PC-3 (cell line): ENCODE data around the gene SLC43A1. TPM values are rescaled to one million over a fixed set of nuclear protein-coding genes. Genes with fewer than 3 reads are reported as not detected.
"Not testable (repeated sequence)": the region's sequence is repeated elsewhere in the genome, so short reads cannot be mapped to it uniquely, and the experiment has no call there.

Experiments
- ATAC-seq: fragments of 200-7000 bp; cut with Tn5 transposase; 2 replicates; pipeline ENCODE4 v1.9.1; 2020; ENCODE audit warnings: mild to moderate bottlenecking, moderate library complexity
- BruUV-seq: library from RNA; stranded (reverse); fragments of 400-500 nt; replicated peaks from 2 replicates; lab custom pipeline; 2021; lab: Mats Ljungman, UMichigan
- CTCF ChIA-PET: fragments of 300-600 bp; sonication (Branson Sonifier 250); formaldehyde crosslinking; loops from one replicate; lab custom pipeline; 2022; ENCODE audit warnings: antibody characterized with exemption; lab: Charles Lee
- POLR2A ChIA-PET: fragments of 300-600 bp; sonication (Branson Sonifier 250); formaldehyde crosslinking; loops from one replicate; lab custom pipeline; 2022; ENCODE audit warnings: antibody characterized with exemption; ENCODE audit not compliant: unreplicated experiment; lab: Charles Lee
- DNase-seq: peaks from one replicate; pipeline ENCODE4 v3.0.0-alpha.2; 2015
- H2AFZ ChIP-seq: fragments of 300-600 bp; sonication (generic); 2 replicates; pipeline ENCODE4 v1.6.0; 2016; ENCODE audit warnings: antibody characterized with exemption, low read length
- H3F3A ChIP-seq: fragments of 300-600 bp; sonication (generic); one replicate; pipeline ENCODE4 v1.6.0; 2017; ENCODE audit warnings: antibody characterized with exemption, low read length, control low read depth, mild to moderate bottlenecking; ENCODE audit not compliant: unreplicated experiment
- H3K27ac ChIP-seq: fragments of 300-600 bp; sonication (generic); 2 replicates; pipeline ENCODE4 v1.5.1; 2016; ENCODE audit warnings: mild to moderate bottlenecking, low read length
- H3K27me3 ChIP-seq: fragments of 300-600 bp; sonication (generic); 2 replicates; pipeline ENCODE4 v1.6.1; 2016; ENCODE audit warnings: low read length, mixed read lengths
- H3K36me3 ChIP-seq: fragments of 300-600 bp; sonication (generic); 2 replicates; pipeline ENCODE4 v1.6.1; 2016; ENCODE audit warnings: low read depth, mixed run types, low read length, mixed read lengths
- H3K4me1 ChIP-seq: fragments of 300-600 bp; sonication (generic); 2 replicates; pipeline ENCODE4 v1.5.1; 2016; ENCODE audit warnings: low read length; ENCODE audit not compliant: insufficient read depth
- H3K4me2 ChIP-seq: fragments of 300-600 bp; sonication (generic); 2 replicates; pipeline ENCODE4 v1.6.0; 2016; ENCODE audit warnings: low read length
- H3K4me3 ChIP-seq: fragments of 300-600 bp; sonication (generic); 2 replicates; pipeline ENCODE4 v1.5.1; 2016; ENCODE audit warnings: mild to moderate bottlenecking, low read length, mixed read lengths
- H3K79me2 ChIP-seq: fragments of 300-600 bp; sonication (generic); 2 replicates; pipeline ENCODE4 v1.6.1; 2017; ENCODE audit warnings: low read length, mixed read lengths
- H3K9ac ChIP-seq: fragments of 300-600 bp; sonication (generic); 2 replicates; pipeline ENCODE4 v1.6.0; 2016; ENCODE audit warnings: mild to moderate bottlenecking, low read length
- H3K9me2 ChIP-seq: fragments of 300-600 bp; sonication (generic); replicated peaks from 2 replicates; pipeline ENCODE4 v1.6.1; 2016; ENCODE audit warnings: mixed run types, low read length, mixed read lengths
- H3K9me3 ChIP-seq: fragments of 300-600 bp; sonication (generic); 2 replicates; pipeline ENCODE4 v1.6.1; 2016; ENCODE audit warnings: low read length, mixed read lengths
- H4K20me1 ChIP-seq: fragments of 300-600 bp; sonication (generic); 2 replicates; pipeline ENCODE4 v1.6.1; 2016; ENCODE audit warnings: low read length, mixed read lengths
- CTCF ChIP-seq: fragments of 300-600 bp; sonication (generic); conservative IDR thresholded peaks from 2 replicates; pipeline ENCODE4 v1.5.1; 2017; ENCODE audit warnings: antibody characterized with exemption, low read depth, mild to moderate bottlenecking, low read length
- EZH2 ChIP-seq: fragments of 300-600 bp; sonication (generic); IDR thresholded peaks from one replicate; pipeline ENCODE4 v1.6.1; 2017; ENCODE audit warnings: antibody characterized with exemption, mild to moderate bottlenecking, low read length; ENCODE audit not compliant: unreplicated experiment
- EZH2phosphoT487 ChIP-seq: fragments of 300-600 bp; sonication (generic); IDR thresholded peaks from 2 replicates; pipeline ENCODE4 v1.6.1; 2018; ENCODE audit warnings: mild to moderate bottlenecking, antibody characterized with exemption, low read length, borderline replicate concordance
- intact Hi-C: fragments of 100-400 bp; cut with micrococcal nuclease; formaldehyde crosslinking; loops from 2 replicates; pipeline ENCODE4 v1.9.0; 2023
- total RNA-seq: library from RNA; depleted of rRNA; stranded (reverse); fragments of >200 nt; gene quantifications from 2 replicates; pipeline ENCODE4 v1.2.3, GENCODE V29; 2014

Gene SLC43A1
- total RNA-seq, 1 experiment from 2014 or later = 12.4 TPM

- ChIA-PET CTCF (interaction anchor here (0.6 to 2.1 kb wide), 3 partner anchors 36 to 111 kb away, joined by 3 to 21 read pairs (median 10); no protein-coding TSS in a partner anchor), POLR2A (no interaction called here)
- Histone ChIP-seq H3K27me3 (peaks cover 13% of the 10 kb centered on the region), H3K9me2 (peaks cover 3% of the 10 kb centered on the region; the same call in 1 of the 2 replicates), H4K20me1 (no peaks in the 10 kb centered on the region), H3K27ac (no peak overlapping the region), H3F3A (no peaks in the 10 kb centered on the region), H3K4me2 (peak overlapping the region; percentile 77), H3K36me3 (no peaks in the 10 kb centered on the region), H3K9ac (no peak overlapping the region), H2AFZ (peak overlapping the region; percentile 90; the same call in 1 of the 2 replicates), H3K4me3 (peak overlapping the region; percentile 58; the same call in 1 of the 2 replicates), H3K4me1 (peaks cover 24% of the 10 kb centered on the region), H3K79me2 (no peaks in the 10 kb centered on the region), H3K9me3 (no peaks in the 10 kb centered on the region)
- intact Hi-C loops = loop anchor here (1.0 to 2.0 kb wide), 4 partner anchors 23 to 188 kb away; no protein-coding TSS in a partner anchor
- no TSS peak for BruUV-seq
- DNase-seq (peak; percentile 94), ATAC-seq (peak; percentile 69)
- peak; percentile 91 for TF ChIP-seq CTCF
- no peak for TF ChIP-seq EZH2phosphoT487
- no peak for TF ChIP-seq EZH2
Observed at GRCh38 chr11:57456960-57457642, 58.4 kb downstream of the SLC43A1 start.

- H3F3A ChIP-seq = no peaks in the 10 kb centered on the region
- no peak overlapping the region for H2AFZ ChIP-seq
- no peaks in the 10 kb centered on the region for H3K9me3 ChIP-seq
- intact Hi-C loops = no loop called here
- POLR2A ChIA-PET = no interaction called here
- H3K27ac ChIP-seq = no peak overlapping the region
- no peak for ATAC-seq
- peaks cover 11% of the 10 kb centered on the region for H3K4me1 ChIP-seq
- no peaks in the 10 kb centered on the region for H4K20me1 ChIP-seq
- no peaks in the 10 kb centered on the region for H3K79me2 ChIP-seq
- no peak for DNase-seq
- H3K4me3 ChIP-seq = no peak overlapping the region
- CTCF ChIA-PET = no interaction called here
- H3K9me2 ChIP-seq = peaks cover 3% of the 10 kb centered on the region; the same call in 1 of the 2 replicates
- no peak overlapping the region for H3K4me2 ChIP-seq
- no TSS peak for BruUV-seq
- TF ChIP-seq EZH2phosphoT487 = no peak
- H3K36me3 ChIP-seq = no peaks in the 10 kb centered on the region
- H3K27me3 ChIP-seq = no peaks in the 10 kb centered on the region
- H3K9ac ChIP-seq = no peak overlapping the region
Observed at GRCh38 chr11:57453543-57454177, 61.8 kb downstream of the SLC43A1 start.

GRCh38 chr11:57446055-57446454, 69.4 kb downstream of the SLC43A1 start:
- Histone ChIP-seq H3K4me2 (no peak overlapping the region), H3K9me2 (no peaks in the 10 kb centered on the region), H3K4me3 (no peak overlapping the region), H3K9me3 (no peaks in the 10 kb centered on the region), H3F3A (no peaks in the 10 kb centered on the region), H2AFZ (no peak overlapping the region), H3K79me2 (no peaks in the 10 kb centered on the region), H3K9ac (no peak overlapping the region), H3K4me1 (peaks cover 35% of the 10 kb centered on the region), H3K36me3 (no peaks in the 10 kb centered on the region), H3K27ac (peak overlapping the region; percentile 93; the same call in 1 of the 2 replicates), H3K27me3 (no peaks in the 10 kb centered on the region), H4K20me1 (no peaks in the 10 kb centered on the region)
- POLR2A ChIA-PET = no interaction called here
- BruUV-seq = no TSS peak
- ATAC-seq (no peak), DNase-seq (no peak)
- intact Hi-C loops = no loop called here
- TF ChIP-seq EZH2 (no peak), CTCF (no peak), EZH2phosphoT487 (no peak)
- CTCF ChIA-PET = no interaction called here

- H4K20me1 ChIP-seq, DNase-seq, POLR2A ChIA-PET, H2AFZ ChIP-seq, H3F3A ChIP-seq, BruUV-seq, CTCF ChIA-PET, H3K27me3 ChIP-seq, H3K9me2 ChIP-seq, H3K79me2 ChIP-seq, H3K36me3 ChIP-seq, ATAC-seq, intact Hi-C loops, H3K9me3 ChIP-seq: not testable (repeated sequence)
- H3K9ac ChIP-seq = peak overlapping the region; percentile 57
- H3K4me3 ChIP-seq = peak overlapping the region; percentile 14; the same call in 1 of the 2 replicates
- H3K27ac ChIP-seq = peak overlapping the region; percentile 93
- H3K4me2 ChIP-seq = peak overlapping the region; percentile 63
- peaks cover 43% of the 10 kb centered on the region for H3K4me1 ChIP-seq
Observed at GRCh38 chr11:57445122-57445394, 70.4 kb downstream of the SLC43A1 start.
